ENCODE data around the gene PDGFRB.

GRCh38 chr5:150092159-150092787 lies 63.4 kb downstream of the PDGFRB start:
- TF ChIP-seq, protein P1, sequence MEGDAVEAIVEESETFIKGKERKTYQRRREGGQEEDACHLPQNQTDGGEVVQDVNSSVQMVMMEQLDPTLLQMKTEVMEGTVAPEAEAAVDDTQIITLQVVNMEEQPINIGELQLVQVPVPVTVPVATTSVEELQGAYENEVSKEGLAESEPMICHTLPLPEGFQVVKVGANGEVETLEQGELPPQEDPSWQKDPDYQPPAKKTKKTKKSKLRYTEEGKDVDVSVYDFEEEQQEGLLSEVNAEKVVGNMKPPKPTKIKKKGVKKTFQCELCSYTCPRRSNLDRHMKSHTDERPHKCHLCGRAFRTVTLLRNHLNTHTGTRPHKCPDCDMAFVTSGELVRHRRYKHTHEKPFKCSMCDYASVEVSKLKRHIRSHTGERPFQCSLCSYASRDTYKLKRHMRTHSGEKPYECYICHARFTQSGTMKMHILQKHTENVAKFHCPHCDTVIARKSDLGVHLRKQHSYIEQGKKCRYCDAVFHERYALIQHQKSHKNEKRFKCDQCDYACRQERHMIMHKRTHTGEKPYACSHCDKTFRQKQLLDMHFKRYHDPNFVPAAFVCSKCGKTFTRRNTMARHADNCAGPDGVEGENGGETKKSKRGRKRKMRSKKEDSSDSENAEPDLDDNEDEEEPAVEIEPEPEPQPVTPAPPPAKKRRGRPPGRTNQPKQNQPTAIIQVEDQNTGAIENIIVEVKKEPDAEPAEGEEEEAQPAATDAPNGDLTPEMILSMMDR (IDR thresholded peaks at IDR 0.05), result no peak
- TF ChIP-seq POLR2A (IDR thresholded peaks at IDR 0.05), result no peak
